Medulla oblongata (tissue), 1 donor: ENCODE data around the gene NREP.
"Not testable (repeated sequence)": the region's sequence is repeated elsewhere in the genome, so short reads cannot be mapped to it uniquely, and the experiment has no call there.

Source experiments
- DNase-seq: peaks from one replicate; pipeline ENCODE4 v3.0.0-alpha.2; 2015; ENCODE audit errors: extremely low spot score

Gene NREP

GRCh38 chr5:111739416-111739815 lies 17.6 kb downstream of the NREP start:
- no peak for DNase-seq

DNA sequence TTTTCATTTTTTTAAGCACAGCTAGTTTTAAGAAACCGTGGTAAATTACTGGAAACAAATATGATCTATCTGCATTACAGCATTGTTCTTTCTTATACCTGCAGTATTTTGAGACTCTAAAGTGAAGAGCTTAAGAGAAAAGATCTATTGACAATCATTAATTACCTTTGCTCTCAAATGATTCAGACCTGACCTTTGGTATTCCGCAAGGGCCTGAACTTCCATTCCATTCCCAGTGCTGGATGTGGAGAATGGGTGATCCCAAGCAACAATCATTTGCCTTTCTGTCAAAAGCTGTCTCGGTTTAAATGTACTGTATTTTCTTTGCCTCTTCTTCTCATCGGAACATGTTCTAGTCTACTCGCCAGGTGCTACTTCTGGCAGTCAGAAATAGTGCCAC lies 18.9 kb downstream of the NREP start:
- no peak for DNase-seq

DNA sequence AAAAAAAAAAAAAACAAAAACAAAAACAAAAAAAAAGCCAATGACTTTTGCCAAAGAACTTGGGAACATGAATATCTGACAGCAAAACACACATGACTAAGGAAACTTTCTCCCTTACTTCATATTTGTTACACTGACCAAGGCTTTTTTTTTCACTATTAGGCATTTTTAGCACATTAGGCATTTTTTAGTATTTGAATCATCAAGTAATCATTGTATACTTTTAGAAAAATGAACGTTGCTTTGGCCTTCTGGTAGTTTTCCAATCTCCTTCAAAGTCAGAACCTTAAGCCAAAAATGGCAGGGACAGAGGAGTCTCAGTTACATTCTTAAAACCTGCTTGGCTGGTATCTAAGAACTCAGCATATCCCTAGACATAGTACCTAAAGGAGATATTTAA lies 19.3 kb downstream of the NREP start:
- DNase-seq: no peak

- no peak for DNase-seq
These were observed 21.3 kb downstream of the NREP start for GRCh38 chr5:111735583-111736270.

DNA sequence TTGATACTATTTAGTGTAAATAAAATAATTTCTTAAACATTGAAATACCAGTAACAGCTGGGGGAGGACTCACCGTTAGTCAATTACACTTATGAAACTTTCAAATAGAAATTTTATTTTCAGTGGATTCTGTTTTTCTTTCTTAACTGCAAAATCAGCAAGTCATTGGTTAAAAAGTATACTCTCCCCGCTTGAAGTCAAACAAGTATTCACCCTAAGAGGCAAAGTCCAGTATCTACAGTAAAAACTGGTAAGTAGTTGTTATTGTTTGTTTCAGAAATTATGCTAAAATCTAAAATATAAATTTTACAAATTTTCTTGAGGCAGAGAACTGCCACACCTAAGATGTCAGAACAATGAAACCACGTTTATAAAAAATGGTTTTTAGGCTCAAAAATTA lies 22.4 kb downstream of the NREP start:
- DNase-seq: no peak

DNA sequence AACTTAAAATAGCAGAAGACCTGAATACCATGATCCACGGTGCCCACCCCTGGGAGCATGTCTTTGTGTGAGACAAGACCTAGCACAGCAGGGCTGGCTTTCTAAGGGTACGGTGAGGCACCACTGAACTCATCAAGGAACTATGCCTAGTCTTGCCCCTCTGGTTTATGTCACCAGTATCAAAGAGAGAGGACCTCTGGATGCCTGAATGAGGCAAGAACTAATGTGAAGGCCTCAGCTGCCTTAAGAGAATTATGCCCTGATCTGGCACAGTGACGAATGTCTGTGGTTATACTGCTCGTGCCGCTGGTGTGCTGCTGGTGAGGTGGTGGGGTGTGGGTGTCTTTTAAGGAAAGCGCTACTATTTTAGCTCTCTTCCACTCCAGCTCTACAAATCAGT lies 23.0 kb downstream of the NREP start:
- no peak for DNase-seq

GRCh38 chr5:111733571-111733970 lies 23.4 kb downstream of the NREP start:
- no peak for DNase-seq

- DNase-seq: no peak
These were observed 25.4 kb downstream of the NREP start for GRCh38 chr5:111731638-111732037.

DNA sequence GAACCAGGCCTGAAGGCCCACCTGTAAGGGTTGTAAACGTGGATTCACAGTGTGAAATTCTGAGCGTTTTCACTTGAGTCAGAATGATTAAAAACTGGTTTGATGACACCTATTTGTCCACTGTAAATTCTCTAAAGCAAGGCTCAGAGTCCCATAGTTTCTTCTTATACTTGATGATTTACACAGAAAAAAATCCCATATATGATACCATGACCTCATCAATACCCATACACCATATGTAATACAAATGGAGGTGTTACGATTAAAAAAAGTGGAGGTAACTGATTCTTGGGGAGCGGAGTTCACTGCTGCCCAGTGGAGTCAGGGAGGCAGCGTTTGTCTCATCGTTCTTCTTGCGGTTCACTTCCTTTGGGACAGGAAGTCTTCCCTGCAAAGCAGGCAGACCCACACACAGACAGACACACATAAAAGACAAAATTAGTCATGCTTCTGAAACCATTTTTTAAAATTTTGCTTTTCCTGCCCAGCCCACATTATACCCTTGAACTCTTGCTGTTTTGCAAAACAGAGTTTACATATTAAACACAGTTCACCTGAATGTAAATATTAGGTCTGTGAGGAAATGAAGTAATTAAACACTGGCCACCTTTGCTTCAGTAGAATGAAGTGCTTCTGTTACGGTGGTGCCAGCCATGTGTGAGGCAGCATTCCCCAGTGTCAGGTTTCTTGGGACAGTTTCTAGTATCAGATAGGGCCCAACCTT lies 26.2 kb downstream of the NREP start:
- DNase-seq: no peak

GRCh38 chr5:111728941-111729340 lies 28.1 kb downstream of the NREP start:
- no peak for DNase-seq

DNA sequence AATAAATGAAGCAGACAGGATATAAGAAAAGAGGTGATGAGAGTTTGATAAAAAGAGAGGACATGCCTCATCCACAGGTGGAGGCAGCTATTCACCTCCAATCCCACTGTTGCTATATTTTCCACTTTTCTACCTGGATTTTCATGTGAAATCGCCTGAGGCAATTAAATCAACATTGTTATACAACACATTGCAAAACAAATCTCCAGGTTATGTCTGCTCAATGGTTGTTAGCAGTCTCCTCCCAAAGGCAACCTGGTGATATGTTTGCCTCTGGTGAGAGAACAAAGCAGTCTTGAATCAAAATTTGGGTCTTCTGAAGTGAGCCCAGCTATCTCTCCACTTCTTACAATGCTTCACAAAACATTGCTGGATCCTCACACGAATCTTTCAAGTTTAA lies 30.0 kb downstream of the NREP start:
- DNase-seq: no peak

GRCh38 chr5:111722140-111722539 lies 34.9 kb downstream of the NREP start:
- DNase-seq: no peak

- no peak for DNase-seq
These were observed 36.6 kb downstream of the NREP start for GRCh38 chr5:111720333-111720890.

DNA sequence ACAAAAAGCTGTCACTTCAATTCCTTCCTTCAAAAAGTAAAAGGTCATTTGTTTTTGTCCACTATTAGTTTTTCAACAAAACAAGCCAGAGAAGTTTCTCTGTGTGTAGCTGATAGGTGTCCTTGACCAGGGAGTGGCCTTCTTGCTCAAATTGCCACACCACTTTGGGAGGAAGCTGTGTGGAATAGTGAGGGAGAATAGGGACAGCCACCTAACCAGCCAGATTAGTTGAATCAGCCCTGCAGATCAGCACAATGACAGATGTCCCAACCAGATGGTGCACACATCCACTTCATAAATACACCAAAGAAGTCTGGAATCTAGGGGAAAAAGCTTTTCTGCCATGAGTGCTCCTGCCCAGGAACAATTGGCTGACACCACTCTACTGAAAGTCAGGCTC lies 37.2 kb downstream of the NREP start:
- no peak for DNase-seq

DNA sequence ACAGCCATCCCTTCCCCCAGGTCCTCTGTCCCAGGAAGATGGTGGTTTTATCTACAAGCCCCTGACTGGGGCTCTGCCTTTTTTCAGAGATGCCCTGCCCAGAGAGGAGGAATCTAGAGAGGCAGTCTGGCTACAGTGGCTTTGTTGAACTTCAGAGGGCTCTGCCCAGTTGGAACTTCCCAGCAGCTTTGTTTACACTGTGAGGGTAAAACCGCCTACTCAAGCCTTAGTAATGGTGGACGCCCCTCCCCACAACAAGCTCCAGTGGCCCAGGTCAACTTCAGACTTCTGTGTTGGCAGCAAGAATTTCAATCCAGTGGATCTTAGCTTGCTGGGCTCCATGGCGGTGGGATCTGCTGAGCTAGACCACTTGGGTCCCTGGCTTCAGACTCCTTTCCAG lies 40.2 kb downstream of the NREP start:
- DNase-seq: not testable (repeated sequence)

DNA sequence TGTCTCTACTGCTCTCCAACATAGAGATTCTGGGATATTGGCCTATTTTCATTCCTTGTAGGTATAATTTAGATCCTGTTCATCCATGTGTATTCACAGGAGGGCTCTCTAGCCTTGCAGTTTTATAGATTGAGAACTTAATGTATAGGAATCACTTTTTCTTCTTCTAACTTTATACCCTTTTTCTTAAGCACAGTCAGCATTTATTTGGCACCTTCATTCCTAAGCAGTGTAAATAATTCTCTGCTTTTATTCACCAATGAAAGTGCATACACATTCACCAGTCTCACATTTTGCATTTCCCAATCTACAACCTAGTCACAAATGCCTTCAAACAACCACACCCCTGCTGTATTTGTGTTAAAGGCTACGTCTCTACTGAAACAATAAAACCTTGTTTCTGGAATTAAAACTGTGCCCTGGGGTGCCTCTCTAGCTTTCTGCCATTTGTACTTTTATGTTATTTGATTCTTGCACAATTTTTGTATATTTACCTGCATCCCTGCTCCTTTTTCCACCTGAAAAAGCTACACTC lies 49.3 kb downstream of the NREP start:
- no peak for DNase-seq

- no peak for DNase-seq
These were observed 50.6 kb downstream of the NREP start for GRCh38 chr5:111706345-111706744.

DNA sequence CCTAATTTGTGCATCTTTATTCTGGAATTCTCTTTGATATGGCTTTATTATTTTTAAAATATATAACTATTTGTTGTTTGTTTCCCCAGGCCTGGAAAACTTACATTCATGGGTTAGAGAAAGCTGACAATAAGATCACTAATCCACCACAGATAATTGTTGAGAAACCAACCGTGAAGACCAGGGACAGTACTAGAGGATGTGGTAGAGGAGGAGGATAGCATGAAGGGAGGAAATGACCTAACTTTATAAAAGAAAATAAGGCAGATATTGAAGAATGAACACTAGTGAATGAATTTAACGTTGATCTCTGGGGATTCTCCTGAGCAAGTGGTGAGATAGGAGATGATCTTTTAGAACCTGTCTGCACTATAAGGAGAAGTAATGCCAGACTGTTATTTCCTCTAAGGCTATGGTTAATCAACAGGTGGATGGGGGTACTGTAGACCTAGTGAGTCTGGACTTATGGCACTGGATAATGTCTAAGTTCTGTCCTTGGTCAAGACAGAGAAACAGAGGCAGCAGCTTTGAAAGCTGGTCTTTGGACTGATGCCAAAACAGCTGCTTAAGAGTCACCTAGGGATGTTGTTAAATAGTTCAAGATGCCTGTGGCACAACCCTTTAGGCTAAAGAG lies 52.4 kb downstream of the NREP start:
- DNase-seq: no peak

DNA sequence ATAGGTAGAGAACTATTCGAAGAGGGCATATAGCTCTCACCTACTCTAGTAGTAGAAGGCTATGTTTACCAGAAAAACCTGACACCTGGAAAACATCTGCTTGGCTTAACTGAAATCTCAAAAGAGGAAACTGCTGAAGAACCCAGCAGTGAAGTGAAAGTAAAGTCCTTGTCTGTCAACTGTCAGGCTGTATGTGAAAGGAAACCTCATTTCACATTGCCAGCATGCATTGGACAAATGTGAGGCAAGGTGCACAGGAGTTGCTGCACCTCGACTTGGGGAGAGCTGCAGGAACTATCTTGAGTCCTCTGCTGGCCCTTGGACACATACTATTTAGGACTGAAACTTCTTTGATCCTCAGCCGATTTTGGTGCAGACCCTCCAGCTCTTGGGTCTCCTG lies 53.3 kb downstream of the NREP start:
- DNase-seq: peak; percentile 7

GRCh38 chr5:111699976-111700375 lies 57.0 kb downstream of the NREP start:
- DNase-seq: no peak

DNA sequence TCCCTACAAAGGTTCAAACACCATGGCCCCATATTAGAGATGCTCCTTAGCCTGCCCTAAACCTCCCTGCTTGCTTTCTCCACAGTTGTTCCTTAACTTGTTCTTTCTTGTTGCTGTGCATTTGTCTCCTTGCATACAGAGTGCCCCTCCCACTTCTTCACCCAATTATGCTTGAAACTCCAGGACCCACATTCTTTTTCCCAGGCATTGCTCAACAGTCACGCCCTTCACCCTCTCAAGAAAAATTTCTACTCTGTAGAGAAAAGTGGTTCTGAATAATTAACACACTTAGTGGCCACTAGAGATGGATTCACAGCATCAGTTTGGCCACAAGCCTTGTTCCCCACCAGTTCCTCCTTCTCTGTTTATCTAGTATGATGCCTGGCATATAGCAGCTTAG lies 57.7 kb downstream of the NREP start:
- no peak for DNase-seq
